GM12878 (cell line): Measurements from ENCODE around the gene PRCP. TPM values are rescaled to one million over a fixed set of nuclear protein-coding genes. Genes with fewer than 3 reads are reported as not detected.
"Not testable (repeated sequence)": the region's sequence is repeated elsewhere in the genome, so short reads cannot be mapped to it uniquely, and the experiment has no call there.

Experiments used
- ATAC-seq: fragments of 200-7000 bp; cut with Tn5 transposase; 3 replicates; pipeline ENCODE4 v1.9.1; 2020; ENCODE audit warnings: mild to moderate bottlenecking, moderate library complexity
- BruUV-seq: library from RNA; stranded (reverse); fragments of 400-500 nt; replicated peaks from 2 replicates; lab custom pipeline; 2021; lab: Mats Ljungman, UMichigan
- CTCF ChIA-PET: fragments of 300-600 bp; sonication (Branson Sonifier 250); formaldehyde crosslinking; extraction: SDS; loops from one replicate; lab custom pipeline; 2021; ENCODE audit warnings: inconsistent platforms; lab: Yijun Ruan, JAX
- POLR2A ChIA-PET: fragments of 350-600 bp; formaldehyde crosslinking; extraction: SDS; loops from one replicate; lab custom pipeline; 2021; ENCODE audit warnings: inconsistent platforms; lab: Charles Lee
- RAD21 ChIA-PET: fragments of 300-600 bp; sonication (Branson Sonifier 250); formaldehyde crosslinking; loops from one replicate; lab custom pipeline; 2023; ENCODE audit warnings: antibody characterized with exemption; ENCODE audit not compliant: unreplicated experiment; lab: Charles Lee
- SMC1A ChIA-PET: fragments of 300-600 bp; sonication (Branson Sonifier 250); formaldehyde crosslinking; loops from one replicate; lab custom pipeline; 2023; ENCODE audit not compliant: unreplicated experiment, uncharacterized antibody; lab: Charles Lee
- DNase-seq: peaks from one replicate; pipeline ENCODE4 v3.0.0-alpha.2; 2011; ENCODE audit warnings: low read depth, low spot score
- FAIRE-seq: peaks from 3 replicates; lab custom pipeline; 2011; peaks lifted over from hg19 to GRCh38; lab: Jason Lieb, UNC
- H2AFZ ChIP-seq: 2 replicates; pipeline ENCODE4 v1.6.0; 2011; ENCODE audit warnings: low read depth, low read length, control low read depth; ENCODE audit not compliant: control insufficient read depth
- H3K27ac ChIP-seq: 2 replicates; pipeline ENCODE4 v1.5.1; 2011; ENCODE audit warnings: control low read depth; ENCODE audit not compliant: control insufficient read depth, insufficient read depth
- H3K27me3 ChIP-seq, 2 experiments: replicated peaks in 1 of 2; 2 replicates each; pipeline versions ENCODE4 v1.6.0 to v1.6.1; 2011; ENCODE audit warnings: low read length in 1 of 2; ENCODE audit not compliant: control insufficient read depth in 2 of 2, insufficient read depth in 2 of 2
- H3K36me3 ChIP-seq, 2 experiments: 2 replicates each; pipeline ENCODE4 v1.5.1; 2011; ENCODE audit warnings: low read length in 1 of 2; ENCODE audit not compliant: control insufficient read depth in 2 of 2, insufficient read depth in 2 of 2
- H3K4me1 ChIP-seq: 2 replicates; pipeline ENCODE4 v1.6.1; 2011; ENCODE audit warnings: mild to moderate bottlenecking, low read length, moderate library complexity, mixed read lengths; ENCODE audit not compliant: control insufficient read depth, insufficient read depth
- H3K4me2 ChIP-seq: 2 replicates; pipeline ENCODE4 v1.6.0; 2011; ENCODE audit warnings: control low read depth; ENCODE audit not compliant: control insufficient read depth, insufficient read depth
- H3K4me3 ChIP-seq: fragments of 200-600 bp; sonication (generic); 2 replicates; pipeline ENCODE4 v1.5.1; 2016
- H3K79me2 ChIP-seq: 2 replicates; pipeline ENCODE4 v1.6.0; 2011; ENCODE audit warnings: low read length; ENCODE audit not compliant: control insufficient read depth, insufficient read depth
- H3K9ac ChIP-seq: 2 replicates; pipeline ENCODE4 v1.8.0; 2011; ENCODE audit warnings: low read length, control low read depth, mixed read lengths; ENCODE audit not compliant: control insufficient read depth, insufficient read depth
- H3K9me3 ChIP-seq: replicated peaks from 3 replicates; pipeline ENCODE4 v1.5.1; 2011; ENCODE audit warnings: mild to moderate bottlenecking, low read length; ENCODE audit not compliant: control insufficient read depth, insufficient read depth
- H4K20me1 ChIP-seq: 2 replicates; pipeline ENCODE4 v1.6.0; 2011; ENCODE audit not compliant: control insufficient read depth, insufficient read depth
- E2F4 ChIP-seq: IDR thresholded peaks from 2 replicates; pipeline ENCODE4 v1.6.1; 2012; ENCODE audit warnings: low read depth, low read length, improper control_type of control experiment
- ELK1 ChIP-seq: IDR thresholded peaks from 2 replicates; pipeline ENCODE4 v1.6.1; 2012; ENCODE audit warnings: low read depth, low read length, improper control_type of control experiment
- ESRRA ChIP-seq: IDR thresholded peaks from 2 replicates; pipeline ENCODE4 v1.6.1; 2012; ENCODE audit warnings: mild to moderate bottlenecking, low read length, improper control_type of control experiment
- ETV6 ChIP-seq, 2 experiments: fragments of 450-650 bp in 1 of 2; IDR thresholded peaks in 1 of 2; conservative IDR thresholded peaks in 1 of 2; 2 replicates each; pipeline ENCODE4 v1.6.1; 2014; ENCODE audit warnings: antibody characterized with exemption in 1 of 2, borderline replicate concordance in 1 of 2, low read depth in 1 of 2, mild to moderate bottlenecking in 1 of 2, moderate library complexity in 1 of 2
- POLR2AphosphoS2 ChIP-seq: IDR thresholded peaks from 2 replicates; pipeline ENCODE4 v1.6.1; 2011; ENCODE audit warnings: low read depth, mild to moderate bottlenecking, low read length, improper control_type of control experiment, moderate library complexity
- POLR2AphosphoS5 ChIP-seq: IDR thresholded peaks from 2 replicates; pipeline ENCODE4 v1.6.1; 2011; ENCODE audit warnings: mild to moderate bottlenecking, low read length, inconsistent platforms
- RELA ChIP-seq: fragments of 450-650 bp; IDR thresholded peaks from 2 replicates; pipeline ENCODE4 v1.8.0; 2014; ENCODE audit warnings: borderline replicate concordance; ENCODE audit not compliant: partially characterized antibody
- RELB ChIP-seq: fragments of 450-650 bp; IDR thresholded peaks from 2 replicates; pipeline ENCODE4 v1.6.1; 2017; ENCODE audit warnings: low read depth, mild to moderate bottlenecking, moderate library complexity
- RUNX3 ChIP-seq: IDR thresholded peaks from 2 replicates; pipeline ENCODE4 v1.6.1; 2012; ENCODE audit warnings: low read length, inconsistent platforms
- TARDBP ChIP-seq: IDR thresholded peaks from 2 replicates; pipeline ENCODE4 v1.6.1; 2016; ENCODE audit warnings: borderline replicate concordance
- ZSCAN29 ChIP-seq: fragments of 450-650 bp; IDR thresholded peaks from 2 replicates; pipeline ENCODE4 v1.6.1; 2017; ENCODE audit warnings: mild to moderate bottlenecking, moderate library complexity
- WGBS: methylation state at CpG from one replicate; pipeline ENCODE4 v1.1.6; 2016; ENCODE audit warnings: low lambda C conversion rate; ENCODE audit not compliant: insufficient replicate concordance, insufficient coverage; ENCODE audit errors: missing lambda C conversion rate; 5-methylcytosine and 5-hydroxymethylcytosine counted together
- in situ Hi-C: fragments of 300-500 bp; cut with MboI; formaldehyde crosslinking; loops from 9 replicates; pipeline ENCODE4 v1.14.3; 2018; ENCODE audit warnings: mixed read lengths
- intact Hi-C: fragments of 100-400 bp; cut with micrococcal nuclease; formaldehyde crosslinking; loops from one replicate; pipeline ENCODE4 v1.14.2; 2022; ENCODE audit not compliant: unreplicated experiment
- polyA plus RNA-seq, 11 experiments: library from polyadenylated mRNA; depleted of rRNA in 4 of 11; unstranded in 6 of 11; stranded (reverse) in 5 of 11; fragments of >200 nt; fragmentation: Nextera tagmentation in 4 of 11; fragmentation: Illumina TruSeq in 1 of 11; extraction: Ambion mirVana in 4 of 11; extraction: Trizol in 1 of 11; gene quantifications; 1 replicate in 1 of 11; 2 replicates in 10 of 11; pipeline versions ENCODE4 v1.2.1 to v1.2.3, GENCODE V29; 2011 to 2016; ENCODE audit warnings: inconsistent platforms in 2 of 11, missing spikeins in 2 of 11, low read depth in 1 of 11
- total RNA-seq, 4 experiments: library from RNA; depleted of rRNA in 3 of 4; stranded (reverse); fragments of >200 nt in 3 of 4; fragmentation: Illumina TruSeq in 1 of 4; extraction: Trizol in 1 of 4; gene quantifications; 2 replicates each; pipeline versions ENCODE4 v1.2.1 to v1.2.3, GENCODE V29; 2013 to 2021

The PRCP gene
- total and polyA plus RNA-seq, 10 of the 15 experiments (the other 5 are each of a cell fraction or from before 2014, with no cell fraction given) = 14.9 to 43.6 (median 20.0) TPM

GRCh38 chr11:82943430-82943829 is 43.2 kb upstream of the PRCP start:
- H3K4me1 ChIP-seq, H3K36me3 ChIP-seq, FAIRE-seq, H3K27ac ChIP-seq, DNase-seq, BruUV-seq, H3K27me3 ChIP-seq, H3K4me3 ChIP-seq, H4K20me1 ChIP-seq, ATAC-seq, H3K9ac ChIP-seq, POLR2A ChIA-PET, RAD21 ChIA-PET, intact Hi-C loops, H3K9me3 ChIP-seq, H3K4me2 ChIP-seq, H2AFZ ChIP-seq, H3K79me2 ChIP-seq, in situ Hi-C loops: not testable (repeated sequence)
- SMC1A ChIA-PET = interaction anchor here (1.1 kb wide), 1 partner anchor 14 kb away, joined by 5 read pairs; no protein-coding TSS in a partner anchor
- CTCF ChIA-PET = interaction anchor here (1.0 to 1.8 kb wide), 2 partner anchors 13 to 17 kb away, joined by 4 to 7 read pairs; no protein-coding TSS in a partner anchor
- WGBS = 100% methylated on average over 1 of the region's 1 CpG

- RAD21 ChIA-PET = interaction anchor here (0.6 to 1.1 kb wide), 3 partner anchors 10 to 18 kb away, joined by 3 to 4 read pairs (median 4); no protein-coding TSS in a partner anchor
- Histone ChIP-seq H3K79me2 (no peaks in the 10 kb centered on the region), H3K36me3 (no peaks in the 10 kb centered on the region), H3K4me1 (no peaks in the 10 kb centered on the region), H3K9me3 (no peaks in the 10 kb centered on the region; the same call in 2 of the 3 replicates), H3K27me3 (no peaks in the 10 kb centered on the region), H2AFZ (no peak overlapping the region), H3K27ac (no peak overlapping the region), H3K4me2 (no peak overlapping the region), H3K9ac (no peak overlapping the region), H4K20me1 (no peaks in the 10 kb centered on the region), H3K4me3 (no peak overlapping the region)
- no peak for ATAC-seq
- CTCF ChIA-PET = interaction anchor here (1.0 to 1.8 kb wide), 2 partner anchors 12 to 16 kb away, joined by 4 to 7 read pairs; no protein-coding TSS in a partner anchor
- POLR2A ChIA-PET = interaction anchor here (0.8 kb wide), 1 partner anchor 13 kb away, joined by 6 read pairs; no protein-coding TSS in a partner anchor
- in situ Hi-C loops (no loop called here), intact Hi-C loops (no loop called here)
- no peak for DNase-seq
- BruUV-seq = no TSS peak
- FAIRE-seq = no peak
- 100% methylated on average over 2 of the region's 2 CpGs for WGBS
- SMC1A ChIA-PET = interaction anchor here (0.8 to 2.1 kb wide), 4 partner anchors 10 to 307 kb away, joined by 3 to 5 read pairs (median 4); no protein-coding TSS in a partner anchor
- TF ChIP-seq ZSCAN29 (no peak), E2F4 (no peak), ETV6 (conservative IDR thresholded peaks at IDR 0.05 in 1 of 2, IDR thresholded peaks at IDR 0.05 in 1 of 2; ENCODE audit: borderline replicate concordance in 1 of 2, low read depth in 1 of 2) (no peak), TARDBP (no peak), POLR2AphosphoS5 (no peak), ESRRA (no peak), RELA (no peak), POLR2AphosphoS2 (no peak), RUNX3 (no peak), ELK1 (no peak), RELB (no peak)
These were observed 42.1 kb upstream of the PRCP start for GRCh38 chr11:82942376-82942775.
